GM19328 (cell line): ENCODE measurements around the gene HECA.
"Not testable (repeated sequence)": the region's sequence is repeated elsewhere in the genome, so short reads cannot be mapped to it uniquely, and the experiment has no call there.

ENCODE experiments used
- ATAC-seq: cut with Tn5 transposase; IDR thresholded peaks from one replicate; pipeline ENCODE4 v1.9.1; 2021; ENCODE audit warnings: mild to moderate bottlenecking, moderate library complexity; ENCODE audit not compliant: unreplicated experiment

HECA gene

DNA sequence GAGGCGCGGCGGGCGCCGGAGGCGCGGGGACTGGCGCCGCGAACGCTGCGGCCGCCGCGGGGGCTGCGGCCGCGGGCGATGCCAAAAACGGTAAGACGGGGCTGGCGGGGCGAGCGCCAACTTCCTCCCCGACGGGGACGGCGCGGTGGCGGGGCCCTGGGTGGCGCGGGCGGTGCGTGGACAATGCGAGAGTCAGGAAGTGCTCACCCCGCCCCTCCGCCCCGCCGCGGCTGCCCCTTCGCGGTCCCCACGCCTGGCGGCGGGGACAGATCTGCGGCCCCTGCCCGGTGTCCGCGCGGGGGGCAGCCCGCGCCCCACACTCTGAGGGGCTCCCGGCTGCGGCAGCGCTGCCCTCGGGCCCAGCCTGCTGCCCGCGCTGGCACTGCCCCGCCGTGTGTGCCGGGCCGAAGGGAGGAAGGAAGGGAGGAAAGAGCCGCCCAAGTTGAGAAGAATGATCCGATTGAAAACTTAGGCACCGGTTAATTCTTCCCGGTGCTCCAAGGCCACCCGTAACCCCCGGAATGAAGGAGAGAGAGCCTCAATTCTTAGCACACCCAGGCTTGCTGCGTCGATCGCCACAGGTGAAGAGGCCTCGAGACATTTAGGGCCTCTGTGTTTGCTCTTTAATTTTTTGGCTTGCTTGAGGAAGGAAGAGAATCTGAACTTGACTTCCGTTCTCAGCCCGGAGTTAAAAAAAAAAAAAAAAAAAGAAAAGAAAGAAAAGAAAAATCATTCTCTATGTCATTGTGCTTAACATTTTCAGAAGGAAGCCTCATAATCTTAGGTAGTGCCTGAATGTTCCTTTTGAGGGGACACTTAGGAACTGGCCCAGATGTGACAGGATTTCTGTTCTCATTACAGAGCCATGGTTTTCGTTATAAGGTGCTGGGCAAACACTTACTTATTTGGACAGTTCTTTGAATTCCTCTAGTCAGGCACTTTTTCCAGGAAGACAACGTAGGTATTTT, 982 bp downstream of the HECA start:
- peak; percentile 36 for ATAC-seq

DNA sequence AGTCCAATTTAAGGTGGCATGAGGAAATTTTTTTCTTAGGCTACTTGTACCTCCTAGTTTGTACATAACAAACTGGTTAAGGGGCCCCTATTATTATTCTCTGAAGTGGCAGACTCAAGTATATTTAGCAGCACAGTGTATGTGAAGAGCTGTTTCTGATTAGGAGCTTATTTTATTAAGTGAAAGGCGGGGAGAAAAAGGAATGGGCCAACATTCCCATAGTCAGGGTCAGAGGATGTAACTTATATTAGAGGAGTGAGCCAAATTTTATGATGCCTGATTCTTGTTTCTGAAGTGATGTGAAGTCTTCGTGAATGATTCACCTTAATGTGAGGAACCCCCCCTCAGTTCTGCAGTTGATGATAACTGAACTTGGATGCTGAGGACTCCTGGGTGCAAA, 2.8 kb downstream of the HECA start:
- ATAC-seq, result no peak

DNA sequence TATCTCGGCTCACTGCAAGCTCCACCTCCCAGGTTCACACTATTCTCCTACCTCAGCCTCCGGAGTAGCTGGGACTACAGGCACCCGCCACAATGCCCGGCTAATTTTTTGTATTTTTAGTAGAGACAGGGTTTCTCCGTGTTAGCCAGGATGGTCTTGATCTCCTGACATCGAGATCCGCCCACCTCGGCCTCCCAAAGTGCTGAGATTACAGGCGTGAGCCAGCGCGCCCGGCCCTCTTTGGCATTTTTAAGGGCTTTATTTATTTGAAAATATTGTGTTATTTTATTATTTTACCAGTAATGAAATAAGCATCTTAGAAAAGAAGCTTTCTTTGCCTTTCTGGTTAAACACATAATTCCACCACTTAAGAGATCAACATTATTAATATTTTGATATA, 6.0 kb downstream of the HECA start:
- ATAC-seq, result not testable (repeated sequence)

DNA sequence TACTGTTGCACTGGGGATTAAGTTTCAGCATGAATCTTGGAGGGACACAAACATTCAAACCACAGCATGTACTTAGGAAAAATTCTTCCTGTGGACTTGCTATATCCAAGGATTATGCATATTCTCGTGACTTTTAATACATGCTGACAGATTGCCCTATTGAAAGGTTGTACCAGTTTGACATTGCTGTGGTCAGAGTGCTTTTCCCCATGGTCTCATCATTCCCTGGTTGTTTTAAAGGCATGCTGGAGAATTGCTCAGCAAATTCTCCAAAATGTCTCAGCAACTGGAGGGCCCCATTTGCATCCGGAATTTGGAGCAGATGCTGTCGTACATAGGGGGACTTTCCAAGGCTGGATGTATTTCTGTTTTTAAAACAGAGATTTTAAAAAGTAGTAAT, 7.4 kb downstream of the HECA start:
- ATAC-seq, result no peak

DNA sequence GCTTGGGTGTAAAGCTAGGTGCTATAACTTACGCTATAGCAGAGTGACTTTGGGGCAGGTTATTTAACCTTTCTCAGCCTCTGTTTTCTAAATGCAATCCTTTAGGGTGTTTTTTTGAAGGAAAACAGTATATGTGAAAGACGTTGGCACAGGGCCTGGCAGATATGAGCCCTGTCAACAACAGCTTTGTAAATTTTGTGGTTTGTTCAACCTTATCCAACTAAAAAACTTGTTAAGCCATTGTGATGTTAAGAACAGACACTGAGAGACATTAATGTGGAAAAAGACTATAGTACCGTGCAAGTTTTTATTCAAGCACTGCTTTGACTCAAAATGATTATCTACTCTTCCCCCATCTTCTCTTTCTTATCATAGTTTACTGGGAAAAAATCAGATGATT, 8.2 kb downstream of the HECA start:
- ATAC-seq, result no peak

DNA sequence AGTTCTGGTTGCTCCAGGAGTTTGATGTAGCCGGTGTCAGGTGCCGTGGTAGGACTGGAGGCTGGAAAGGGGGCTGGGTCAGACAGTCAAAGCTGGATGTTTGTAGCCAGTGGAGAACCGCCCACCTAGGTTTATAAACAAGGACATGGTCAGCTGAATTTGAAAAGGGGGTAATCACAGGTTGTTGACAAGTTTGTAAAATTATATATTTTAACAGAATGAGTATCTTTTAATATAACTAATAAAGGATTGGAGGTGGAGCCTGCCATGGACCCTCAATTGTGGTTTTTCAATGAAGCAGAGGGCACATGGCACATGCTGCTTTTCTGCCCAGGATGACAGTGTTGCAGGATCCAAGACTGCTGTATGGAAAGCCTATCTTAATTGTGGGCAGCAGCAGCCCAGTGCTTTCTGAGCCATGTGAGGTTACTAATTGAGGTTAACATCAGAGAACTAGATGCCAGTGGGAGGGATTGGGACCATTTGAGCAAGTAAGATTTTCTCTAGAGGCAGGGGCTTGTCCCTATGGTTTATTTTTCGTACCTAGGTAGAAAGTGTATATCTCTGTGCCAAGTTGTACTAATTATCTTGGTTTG, 9.7 kb downstream of the HECA start:
- ATAC-seq, result no peak

DNA sequence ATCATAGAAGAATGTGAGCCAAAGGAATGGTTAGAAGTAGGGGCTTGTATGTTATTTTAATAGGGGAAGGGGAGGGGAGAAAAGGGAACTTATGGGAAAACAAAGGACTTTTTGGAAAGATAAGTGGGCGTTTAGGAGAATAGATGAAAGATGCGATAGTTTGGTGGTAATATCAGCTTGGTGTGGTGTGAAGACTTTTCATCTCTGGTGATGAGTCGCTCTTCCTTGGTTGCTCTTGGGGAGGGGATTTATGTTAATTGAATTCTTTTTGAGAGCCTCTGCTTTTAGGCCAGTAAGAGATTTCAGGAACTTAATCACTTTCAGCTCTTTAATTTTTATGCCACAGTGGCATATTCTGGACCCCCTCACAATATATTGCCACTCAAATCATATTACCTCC, 10.8 kb downstream of the HECA start:
- no peak for ATAC-seq

DNA sequence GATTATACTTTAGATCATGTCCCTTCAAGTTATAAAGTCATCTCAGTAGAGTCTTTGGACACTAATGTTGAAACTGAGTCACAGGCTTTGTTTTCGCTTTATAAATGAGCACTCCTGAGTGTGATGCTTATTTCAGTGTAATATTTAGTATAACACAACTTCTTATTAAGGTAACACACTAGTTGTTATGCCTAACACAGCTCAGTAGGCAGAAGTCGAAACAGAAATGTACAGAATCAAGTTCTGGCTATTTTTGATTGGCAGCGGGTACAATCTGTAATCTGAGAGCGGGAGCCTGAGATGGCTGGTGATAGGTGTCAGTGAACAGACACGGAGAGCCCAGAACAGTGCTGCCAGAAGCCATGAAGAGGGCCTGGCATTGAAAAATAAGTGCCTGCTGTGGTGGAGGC, 11.4 kb downstream of the HECA start:
- no peak for ATAC-seq

DNA sequence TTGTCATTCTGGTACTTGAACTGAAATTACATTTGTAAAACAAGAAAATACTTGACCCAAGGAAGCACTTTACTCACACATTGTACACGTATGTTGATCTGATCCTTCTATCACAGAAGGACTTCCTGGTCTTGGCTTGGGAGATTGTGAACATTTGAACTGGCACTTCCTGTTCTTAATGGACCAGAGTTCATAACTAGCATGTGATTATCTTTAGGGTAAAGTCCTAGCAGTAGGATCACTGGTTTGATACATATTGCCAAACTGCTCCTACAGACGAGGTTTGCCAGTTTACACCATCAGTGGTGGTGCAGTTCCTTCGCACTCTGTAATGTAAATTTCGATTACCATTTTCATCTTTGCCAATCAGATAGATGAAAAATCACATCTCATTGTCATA, 12.7 kb downstream of the HECA start:
- no peak for ATAC-seq

DNA sequence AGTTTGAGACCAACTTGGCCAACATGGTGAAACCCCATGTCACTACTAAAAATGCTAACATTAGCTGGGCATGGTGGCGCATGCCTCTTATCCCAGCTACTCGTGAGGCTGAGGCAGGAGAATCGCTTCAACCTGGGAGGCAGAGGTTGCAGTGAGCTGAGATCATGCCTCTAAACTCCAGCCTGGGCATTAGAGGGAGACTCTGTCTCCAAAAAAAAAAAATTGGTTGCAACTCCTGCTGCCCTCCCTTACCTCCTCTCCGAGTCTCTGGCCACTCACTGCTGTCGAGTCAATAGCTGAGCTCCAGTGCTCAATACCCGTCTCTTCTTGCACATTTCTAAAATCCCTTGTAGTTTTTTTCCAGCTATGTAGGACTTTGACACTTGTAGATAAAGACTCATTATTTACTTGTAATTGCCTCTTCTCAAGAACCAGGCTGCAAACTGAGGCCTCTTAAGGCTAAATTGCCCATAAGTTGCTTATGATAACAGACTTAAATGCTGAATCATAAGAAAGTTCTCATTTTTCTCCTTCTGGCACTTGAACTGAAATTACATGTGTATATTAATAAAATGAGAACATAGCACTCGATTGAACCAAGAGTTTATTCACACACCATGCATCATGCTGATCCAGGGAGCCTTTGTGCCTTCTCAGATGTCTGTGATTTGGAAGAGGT, 13.8 kb downstream of the HECA start:
- ATAC-seq, result no peak

DNA sequence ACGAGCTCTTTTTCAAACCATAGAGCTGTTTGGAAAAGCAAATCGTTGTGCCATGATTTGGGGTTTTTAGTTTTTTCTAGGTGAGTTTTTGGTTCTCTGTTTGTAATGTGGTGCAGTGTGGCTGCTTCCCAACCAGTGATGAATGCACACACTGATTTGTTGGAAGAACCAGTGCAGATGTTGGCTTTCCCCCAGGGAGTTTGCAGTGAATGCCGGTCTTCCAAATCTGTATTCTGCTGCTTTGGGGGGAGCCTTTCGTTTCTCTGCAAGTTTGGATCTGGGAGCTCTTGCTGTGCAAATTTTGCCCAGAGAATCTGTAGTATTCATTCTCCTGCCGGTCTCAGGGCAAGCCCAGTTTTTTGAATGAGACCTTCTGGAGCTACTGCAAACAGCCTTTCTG, 14.5 kb downstream of the HECA start:
- no peak for ATAC-seq

DNA sequence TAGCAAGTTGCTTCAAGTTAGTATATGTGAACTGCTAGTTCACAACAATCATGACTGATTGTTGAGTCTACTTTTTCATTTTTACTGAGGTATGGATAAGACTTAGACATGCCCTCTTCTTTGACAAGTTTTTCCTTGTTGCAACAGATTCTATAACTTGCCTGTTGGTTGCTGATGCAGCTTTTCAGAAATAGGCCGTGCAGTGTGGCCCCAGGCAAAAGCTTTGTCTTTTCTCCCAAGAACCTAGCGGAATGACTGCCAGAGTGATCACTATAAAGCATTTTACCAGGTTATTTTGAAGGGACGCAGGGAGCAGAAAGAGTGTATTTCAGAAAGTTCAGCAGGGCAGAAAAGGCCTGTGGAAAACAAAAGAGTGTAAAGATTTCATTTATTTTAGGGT, 16.0 kb downstream of the HECA start:
- ATAC-seq, result no peak

DNA sequence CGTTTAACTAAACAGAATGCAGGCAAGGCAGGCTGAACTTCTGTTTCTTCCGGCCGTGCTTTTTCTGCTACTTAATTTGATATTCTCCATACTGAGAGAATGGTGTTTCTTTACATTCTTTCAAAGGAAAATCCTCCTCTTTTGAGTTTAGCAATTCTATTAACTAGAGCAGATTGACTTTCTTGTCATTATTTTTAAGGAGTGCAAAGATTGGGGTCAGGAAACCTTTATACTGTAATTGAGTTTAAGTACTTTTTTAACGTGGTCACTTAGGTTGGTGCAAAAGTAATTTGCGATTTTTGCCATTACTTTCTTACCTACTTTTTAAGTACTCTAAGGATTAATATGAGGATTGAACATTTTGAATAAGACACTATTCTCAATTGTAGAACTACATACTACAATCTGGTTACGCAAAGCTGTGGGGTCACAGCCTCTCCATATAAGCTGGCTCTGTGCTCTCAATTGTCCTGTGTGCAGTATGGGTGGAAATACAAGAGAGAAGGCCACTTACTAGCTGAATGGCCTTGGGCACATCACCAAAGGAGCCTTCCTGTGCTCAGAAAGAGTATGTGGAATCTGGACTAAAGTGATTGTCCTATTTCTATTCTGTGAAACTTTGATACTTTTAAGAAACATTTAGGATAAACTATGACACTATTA, 16.7 kb downstream of the HECA start:
- no peak for ATAC-seq

DNA sequence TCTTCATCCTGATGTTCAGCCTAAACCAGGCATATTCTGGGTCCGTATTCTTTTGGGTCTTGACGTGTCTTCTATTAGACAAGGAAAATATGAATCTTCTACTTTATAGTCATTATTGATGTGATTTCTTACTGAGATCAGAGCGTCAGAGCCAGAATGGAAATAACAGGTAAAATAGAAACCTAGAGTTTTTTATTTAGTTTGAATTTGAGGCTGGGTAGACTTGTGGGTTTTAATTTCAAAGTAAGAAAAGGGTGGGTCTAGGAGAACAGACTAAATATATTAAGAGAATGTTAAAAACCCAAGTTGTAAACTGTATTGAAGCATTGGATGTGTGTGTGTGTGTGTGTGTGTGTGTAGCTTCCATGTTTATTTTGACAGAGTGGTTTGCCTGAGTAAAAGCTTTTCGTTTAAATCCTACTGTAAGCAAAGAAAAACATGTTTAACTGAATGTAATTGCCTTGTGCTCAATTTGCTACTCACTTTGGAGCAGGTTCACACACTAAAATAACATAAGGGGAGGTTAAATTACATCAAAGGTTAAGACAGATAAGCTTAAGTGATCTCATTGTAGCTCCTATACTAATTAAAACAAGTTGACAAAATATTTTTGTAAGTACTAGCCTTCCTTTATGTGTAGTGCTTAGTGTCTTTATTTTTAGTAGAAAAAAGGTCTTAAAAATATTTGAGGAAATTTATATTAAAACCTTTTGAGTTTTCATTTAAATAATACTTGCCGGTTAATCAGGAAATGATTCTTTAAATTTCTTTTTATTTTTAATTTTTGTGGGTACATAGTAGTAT, 17.4 kb downstream of the HECA start:
- ATAC-seq, result no peak

DNA sequence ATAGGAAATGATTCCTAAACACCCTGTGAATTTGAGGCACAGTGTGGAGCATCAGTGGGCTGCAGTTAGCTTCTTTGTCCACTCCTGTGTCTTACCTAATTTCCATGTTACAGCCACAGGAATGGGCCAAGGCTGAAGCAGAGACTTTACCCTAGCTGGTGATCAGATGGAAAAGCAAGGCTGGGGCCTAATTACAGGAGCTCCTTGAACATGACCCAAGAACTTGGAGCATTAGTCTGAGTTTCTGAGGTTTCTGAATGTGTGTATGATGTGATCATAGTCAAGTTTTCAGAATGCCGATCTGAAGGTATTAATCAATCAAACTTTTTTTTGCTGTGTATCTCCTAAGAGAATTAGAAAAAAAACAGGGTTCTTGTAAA, 18.0 kb downstream of the HECA start:
- no peak for ATAC-seq

DNA sequence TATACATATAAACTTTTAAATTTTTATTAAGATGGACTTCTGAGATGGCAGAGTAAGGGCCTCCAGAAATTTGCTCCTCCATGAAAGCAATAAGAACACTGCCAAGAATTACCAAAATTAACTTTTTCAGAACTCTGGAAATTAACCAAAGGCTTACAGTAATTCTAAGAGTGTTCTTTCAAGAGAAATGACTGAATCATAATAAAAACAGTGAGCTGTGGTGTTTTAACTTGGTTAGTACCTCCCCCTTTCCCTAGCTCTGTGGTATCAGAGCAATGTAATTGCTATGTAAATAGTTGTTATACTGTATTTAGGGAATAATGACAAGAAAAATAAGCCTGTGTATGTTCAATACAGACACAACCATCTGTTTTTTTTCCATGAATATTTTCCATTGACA, 19.0 kb downstream of the HECA start:
- ATAC-seq, result no peak

DNA sequence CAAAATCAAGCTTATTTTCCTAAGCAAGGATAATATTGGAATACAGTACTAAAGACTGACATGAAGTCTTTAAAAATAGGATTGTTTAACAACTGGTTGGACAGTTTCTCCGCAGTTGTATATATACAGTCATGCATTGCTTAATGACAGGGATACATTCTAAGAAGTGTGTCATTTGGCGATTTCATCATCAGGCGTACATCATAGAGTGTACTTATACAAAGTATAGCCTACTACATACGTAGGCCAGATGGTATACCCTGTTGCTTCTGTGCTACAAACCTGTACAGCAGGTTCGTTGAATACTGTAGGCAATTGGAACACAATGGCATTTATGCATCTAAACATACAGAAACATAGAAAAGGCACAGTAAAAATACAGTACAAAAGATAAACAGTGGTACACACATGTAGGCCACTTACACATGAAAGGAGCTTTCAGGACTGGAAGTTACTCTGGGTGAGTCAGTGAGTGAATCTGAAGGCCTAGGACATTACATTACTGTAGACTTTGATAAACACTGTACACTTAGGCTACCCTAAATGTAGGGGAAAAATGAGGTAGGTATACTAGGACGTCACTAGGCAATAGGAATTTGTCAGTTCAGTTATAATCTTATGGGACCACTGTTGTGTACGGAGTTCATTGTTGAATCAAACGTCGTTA, 20.1 kb downstream of the HECA start:
- ATAC-seq, result no peak

DNA sequence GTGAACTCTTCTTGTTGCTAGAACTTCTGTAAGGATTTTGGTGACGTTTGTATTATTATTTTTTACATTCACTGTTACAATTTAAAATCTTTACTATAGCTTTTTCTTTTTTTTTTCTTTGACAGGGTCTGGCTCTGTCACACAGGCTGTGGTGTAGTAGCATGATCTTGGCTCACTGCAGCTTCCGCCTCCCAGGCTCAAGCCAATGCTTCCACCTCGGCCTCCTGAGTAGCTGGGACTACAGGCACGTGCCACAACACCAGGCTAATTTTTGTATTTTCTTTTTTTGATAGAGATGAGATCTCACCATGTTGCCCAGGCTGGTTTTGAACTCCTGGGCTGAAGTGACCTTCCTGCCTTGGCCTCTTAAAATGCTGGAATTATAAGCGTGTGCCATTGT, 21.2 kb downstream of the HECA start:
- no peak for ATAC-seq

DNA sequence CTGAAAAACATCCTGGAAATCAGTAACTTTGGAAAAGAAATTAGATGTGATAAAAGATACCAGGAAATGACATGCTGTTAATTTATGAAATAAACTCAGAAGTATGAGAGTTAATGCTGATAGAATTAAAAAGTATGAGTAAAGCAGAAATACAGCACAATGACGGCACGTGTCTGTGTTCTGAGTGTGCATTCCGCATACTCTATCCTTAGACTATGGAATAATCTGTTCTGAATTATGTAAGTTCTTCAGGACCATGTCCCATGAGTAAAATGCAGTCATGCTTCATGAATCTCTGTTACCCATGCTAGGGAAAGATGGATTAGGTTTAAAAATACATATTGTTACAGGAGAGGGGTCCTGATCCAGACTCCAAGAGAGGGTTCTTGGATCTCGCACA, 21.7 kb downstream of the HECA start:
- no peak for ATAC-seq

DNA sequence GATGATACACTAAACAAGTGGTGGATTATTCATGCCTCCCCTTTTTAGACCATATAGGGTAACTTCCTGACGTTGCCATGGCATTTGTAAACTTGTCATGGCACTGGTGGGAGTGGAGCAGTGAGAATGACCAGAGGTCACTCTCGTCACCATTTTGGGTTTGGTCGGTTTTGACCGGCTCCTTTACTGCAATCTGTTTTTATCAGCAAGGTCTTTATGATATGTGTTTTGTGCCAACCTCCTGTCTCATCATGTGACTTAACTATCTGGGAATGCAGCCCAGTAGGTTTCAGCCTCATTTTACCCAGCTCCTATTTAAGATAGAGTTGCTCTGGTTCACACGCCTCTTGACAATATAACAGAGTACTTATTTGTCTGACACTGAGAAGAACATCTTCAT, 22.2 kb downstream of the HECA start:
- not testable (repeated sequence) for ATAC-seq
